GM21723 (cell line): Measurements from ENCODE around the gene KLK15.
"Not testable (repeated sequence)": the region's sequence is repeated elsewhere in the genome, so short reads cannot be mapped to it uniquely, and the experiment has no call there.

Experiments used
- ATAC-seq: cut with Tn5 transposase; IDR thresholded peaks from one replicate; pipeline ENCODE4 v1.9.1; 2021; ENCODE audit warnings: mild to moderate bottlenecking, moderate library complexity; ENCODE audit not compliant: unreplicated experiment

Gene KLK15

DNA sequence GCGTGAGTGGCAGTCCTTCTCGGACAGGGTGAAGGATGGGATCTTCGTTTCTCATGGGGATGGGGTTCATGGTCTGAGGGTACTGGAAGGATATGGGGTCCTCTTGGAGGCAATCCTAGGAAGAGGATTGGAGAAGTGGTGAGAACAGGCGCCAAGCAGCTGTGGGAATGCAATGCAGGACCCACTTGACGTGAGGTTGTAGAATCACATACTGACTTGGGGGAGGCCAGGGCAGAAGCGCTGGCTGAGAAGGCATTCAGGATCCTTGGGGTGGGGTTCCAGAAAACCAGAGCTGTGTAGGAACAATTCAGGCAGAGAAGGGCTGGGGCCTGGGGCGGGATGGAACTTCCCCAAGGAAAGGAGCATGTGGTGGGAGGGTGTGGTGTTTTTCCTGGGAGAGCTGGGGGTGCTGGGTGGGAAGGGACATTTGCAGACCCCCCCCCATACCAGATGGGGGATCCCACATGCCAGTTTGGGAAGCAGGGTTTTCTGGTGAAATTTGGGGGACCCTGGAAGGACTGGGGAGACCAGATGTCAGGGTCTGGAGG lies 10.6 kb downstream of the KLK15 start:
- no peak for ATAC-seq

DNA sequence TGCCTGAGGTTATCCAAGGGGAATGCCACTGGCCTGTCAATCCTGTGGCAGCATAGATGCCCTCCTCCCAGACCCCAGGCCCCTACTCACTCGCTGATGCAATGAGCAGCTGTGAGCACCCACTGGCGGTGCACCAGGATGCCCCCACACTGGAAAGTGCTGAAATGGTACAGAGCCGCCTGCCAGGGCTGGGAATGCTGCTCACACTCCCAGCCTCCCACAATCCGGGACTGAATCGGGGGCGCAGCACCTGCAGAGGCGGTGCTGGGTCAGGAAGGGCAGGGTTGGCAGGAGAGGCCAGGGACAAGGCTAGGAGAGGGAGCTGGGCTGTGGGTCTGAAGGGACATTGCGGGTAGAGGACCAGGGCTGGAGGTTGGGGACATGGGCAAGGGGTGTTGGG lies 11.8 kb downstream of the KLK15 start:
- ATAC-seq, result no peak

- no peak for ATAC-seq
These were observed 12.1 kb downstream of the KLK15 start for GRCh38 chr19:50821248-50821612.

DNA sequence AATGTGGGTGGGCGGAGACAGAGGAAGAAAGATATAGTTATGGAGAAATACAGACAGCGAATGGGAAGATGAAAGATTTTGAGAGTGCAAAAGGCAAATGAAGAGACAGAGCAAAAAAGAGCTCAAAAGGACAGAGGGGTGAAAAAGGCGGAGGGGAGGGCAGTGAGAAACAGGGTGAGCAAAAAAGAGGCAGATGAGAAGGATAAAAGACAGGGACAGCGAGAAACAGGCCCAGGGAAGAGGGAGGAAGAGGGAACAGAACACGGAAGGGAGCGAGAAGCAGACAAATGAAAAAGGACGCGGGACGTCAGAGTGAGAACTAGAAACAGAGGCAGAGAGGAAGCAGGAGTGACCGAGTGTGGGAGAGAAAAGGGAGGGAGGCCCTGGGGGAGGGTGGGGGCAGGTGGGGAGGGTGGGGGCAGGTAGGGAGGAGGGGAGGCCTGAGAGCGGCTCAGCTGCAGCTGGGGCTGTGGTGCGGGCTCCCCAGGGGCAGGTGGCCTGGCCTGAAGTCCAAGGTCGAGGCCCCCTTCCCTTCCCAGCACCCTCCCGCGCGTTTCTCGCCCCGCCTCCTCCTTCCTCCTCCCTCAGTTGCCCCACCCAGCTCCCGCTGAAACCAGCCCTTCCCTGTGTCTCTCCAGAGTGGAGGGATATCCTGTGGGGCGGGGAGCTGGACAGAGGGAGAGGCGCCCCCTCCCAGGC lies 12.7 kb downstream of the KLK15 start:
- no peak for ATAC-seq

DNA sequence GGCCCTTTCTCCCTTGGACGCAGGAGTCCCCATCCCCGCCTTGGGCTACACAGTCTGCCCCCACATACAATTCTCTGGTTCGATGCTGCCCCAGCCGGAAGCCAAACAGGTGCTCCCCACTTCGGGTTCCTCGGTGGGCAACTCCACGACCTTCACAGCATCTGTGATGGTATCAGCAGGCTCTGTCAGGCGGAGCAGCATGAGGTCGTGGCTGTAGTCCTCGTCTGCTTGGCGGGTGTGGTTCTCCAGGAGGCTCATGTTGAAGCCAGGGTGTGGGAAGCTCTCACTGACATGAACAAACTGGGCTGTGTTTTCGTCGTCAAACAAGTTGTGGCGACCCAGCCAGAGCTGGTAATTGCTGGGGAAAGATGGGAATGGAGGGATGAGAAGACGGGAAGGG lies 13.3 kb downstream of the KLK15 start:
- ATAC-seq, result no peak

DNA sequence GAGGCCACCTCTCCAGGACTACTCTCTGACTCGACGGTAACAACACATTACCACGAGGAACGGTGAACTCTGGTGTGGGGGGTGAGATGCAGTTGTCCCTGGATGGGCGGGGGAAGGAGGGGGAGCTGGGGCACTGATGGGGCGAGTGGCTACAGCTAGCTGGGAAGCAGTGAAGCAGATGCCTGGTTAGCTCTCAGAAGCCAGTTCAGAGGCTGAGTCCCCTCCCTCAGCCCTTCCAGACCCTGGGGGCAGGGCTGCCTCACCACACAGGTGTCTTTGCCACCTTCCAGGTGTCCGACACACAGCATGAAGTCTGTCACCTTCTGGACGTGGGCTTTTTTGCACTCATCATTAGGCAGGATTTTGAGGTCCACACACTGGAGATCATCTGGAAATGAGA lies 13.7 kb downstream of the KLK15 start:
- ATAC-seq, result no peak

DNA sequence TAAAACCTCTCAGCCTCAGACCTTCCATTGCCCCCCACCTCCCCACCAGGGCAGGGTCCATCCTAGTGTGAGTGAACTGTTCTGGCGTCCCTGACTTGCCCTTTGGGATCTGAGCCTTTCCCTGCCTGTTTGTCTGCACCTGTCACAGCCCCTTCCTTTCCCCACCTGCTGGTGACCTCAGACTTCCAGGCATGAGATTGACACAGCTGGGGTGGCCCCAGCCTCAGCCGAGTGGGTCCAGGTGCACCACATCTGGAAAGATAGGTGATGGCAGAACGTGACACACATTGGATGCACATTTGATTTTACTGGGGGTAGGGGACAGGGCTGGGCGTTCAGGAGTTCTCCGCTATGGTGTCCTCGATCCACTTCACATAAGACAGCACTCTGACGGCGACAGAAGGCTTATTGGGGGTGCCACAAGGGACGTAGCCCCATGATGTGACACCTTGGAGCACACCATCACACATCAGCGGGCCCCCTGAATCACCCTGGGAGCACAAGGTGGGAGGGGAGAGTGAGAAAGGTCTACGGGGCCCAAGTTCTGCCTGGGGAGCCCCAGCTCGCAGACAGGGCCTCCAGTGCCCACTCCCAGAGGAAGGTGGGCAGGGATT lies 14.4 kb downstream of the KLK15 start:
- no peak for ATAC-seq

GRCh38 chr19:50817941-50818858 lies 15.2 kb downstream of the KLK15 start:
- ATAC-seq, result peak; percentile 62

DNA sequence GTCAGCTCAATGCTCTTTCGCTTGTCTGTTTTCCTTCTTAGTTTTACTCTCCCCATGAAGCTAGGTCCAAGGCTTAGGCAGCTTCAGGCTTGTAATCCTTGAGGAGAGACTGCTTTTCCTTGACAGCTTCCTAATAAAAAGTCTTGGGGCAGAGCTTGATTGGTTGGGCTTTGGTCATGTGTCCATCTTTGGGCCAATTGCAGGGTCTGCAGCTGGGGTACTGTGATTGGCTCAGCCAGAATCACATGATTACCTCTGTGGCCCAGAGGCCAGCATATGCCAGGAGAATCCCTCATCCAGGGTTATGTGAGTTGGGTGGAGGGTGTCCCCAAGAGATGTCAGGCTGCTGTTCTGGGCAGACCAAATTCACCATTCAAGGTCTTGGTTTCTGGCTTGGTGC lies 17.9 kb downstream of the KLK15 start:
- no peak for ATAC-seq

DNA sequence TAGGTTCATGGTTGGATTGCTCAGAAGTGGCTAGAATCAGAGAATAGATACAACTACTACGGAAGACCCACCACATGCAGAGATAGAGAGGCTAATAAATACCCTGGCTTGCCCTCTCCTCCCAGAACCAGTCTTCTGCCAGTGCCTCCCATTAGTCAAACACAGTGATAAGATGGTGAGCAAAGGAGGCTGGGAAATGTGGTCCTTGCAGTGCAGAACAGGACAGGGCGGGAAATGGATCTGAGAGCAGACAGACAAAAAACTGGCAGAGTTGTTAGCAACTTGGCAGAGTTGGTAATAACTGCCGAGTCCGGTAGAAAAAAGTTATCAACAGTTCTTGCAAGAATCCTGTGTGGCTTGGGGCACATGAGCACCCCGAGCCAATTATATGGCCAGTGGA lies 18.5 kb downstream of the KLK15 start:
- ATAC-seq, result no peak

DNA sequence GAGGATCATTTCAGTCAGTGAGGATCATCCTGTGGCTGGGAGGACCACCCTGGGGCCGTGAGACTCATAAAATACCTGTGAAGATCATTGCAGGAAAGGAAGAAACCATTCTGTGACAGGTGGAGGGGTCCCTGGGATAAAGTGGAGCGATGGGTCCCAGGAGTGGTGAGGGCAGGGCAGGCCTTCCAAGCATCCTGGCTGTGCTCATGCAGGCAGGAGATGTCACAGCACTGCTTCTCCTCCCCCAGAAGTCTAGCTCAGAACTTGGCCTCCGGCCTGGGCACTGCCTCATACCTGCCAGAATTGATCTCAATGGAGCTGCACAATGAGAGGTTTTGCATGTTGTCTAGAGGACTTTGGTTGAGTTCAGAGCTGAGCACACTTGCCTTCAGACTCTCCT lies 20.9 kb downstream of the KLK15 start:
- ATAC-seq, result no peak

- ATAC-seq, result not testable (repeated sequence)
These were observed 21.6 kb downstream of the KLK15 start for GRCh38 chr19:50811622-50812238.

DNA sequence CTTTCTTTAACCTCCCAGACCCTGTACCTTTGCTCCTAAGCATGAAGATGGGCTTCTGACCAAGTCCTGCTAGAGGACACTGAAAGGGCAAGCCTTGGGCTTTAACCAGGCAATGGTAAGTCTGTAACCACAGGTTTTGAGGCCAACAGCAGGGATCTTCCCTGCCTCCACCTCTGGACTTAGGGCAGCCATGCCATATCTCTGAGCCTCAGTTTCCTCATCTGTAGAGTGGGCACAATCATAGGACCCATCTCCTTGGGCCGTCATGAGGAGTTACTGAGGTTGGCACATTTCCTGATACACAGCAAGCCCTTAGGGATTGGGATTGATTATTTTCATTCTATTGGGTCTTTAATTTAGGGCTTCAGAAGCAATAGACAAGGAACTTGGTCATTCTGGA lies 24.5 kb downstream of the KLK15 start:
- ATAC-seq, result no peak

DNA sequence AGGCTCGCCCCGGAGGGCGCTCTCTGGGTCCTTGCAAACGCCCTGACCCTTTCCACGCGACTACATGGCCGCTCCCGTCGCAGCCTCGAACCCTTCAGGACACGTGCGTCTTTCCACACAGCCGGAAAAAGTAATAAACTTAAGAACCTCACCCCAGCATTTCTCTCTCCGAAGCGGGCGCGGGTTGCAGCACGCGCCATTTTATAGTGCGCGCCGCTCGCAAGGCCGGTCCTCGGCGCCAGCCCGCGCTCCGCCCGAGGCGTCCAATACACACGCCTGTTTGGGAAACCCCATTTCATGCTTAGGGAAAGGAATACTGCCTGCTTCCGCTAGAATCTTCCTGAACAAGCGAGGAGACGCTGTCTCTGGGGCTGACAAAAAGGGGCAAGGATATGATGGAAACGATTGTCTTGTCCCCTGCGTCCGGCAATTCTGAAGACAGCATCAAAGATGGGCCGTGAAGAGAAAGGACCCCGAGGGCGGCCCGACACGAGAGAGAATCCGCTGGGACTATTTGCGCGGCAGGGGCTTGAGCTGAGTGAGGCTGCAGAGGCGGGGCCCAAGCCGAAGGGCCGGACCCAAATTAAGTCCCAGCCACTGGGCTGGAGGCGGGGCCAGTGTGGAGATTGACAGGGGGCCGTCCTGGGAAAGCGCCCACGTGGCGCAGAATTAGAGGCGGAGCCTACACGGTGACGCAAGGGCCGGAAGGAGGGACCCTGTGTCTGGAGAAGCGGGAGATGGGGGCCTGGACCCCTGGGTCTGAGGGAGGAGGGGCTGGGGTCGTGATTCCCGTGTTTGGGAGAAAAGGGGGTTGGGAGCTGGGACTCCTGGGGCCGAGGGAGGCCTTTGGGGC lies 28.7 kb downstream of the KLK15 start:
- ATAC-seq, result peak; percentile 92

- ATAC-seq, result peak; percentile 10
These were observed 29.5 kb downstream of the KLK15 start for GRCh38 chr19:50803633-50804419.

DNA sequence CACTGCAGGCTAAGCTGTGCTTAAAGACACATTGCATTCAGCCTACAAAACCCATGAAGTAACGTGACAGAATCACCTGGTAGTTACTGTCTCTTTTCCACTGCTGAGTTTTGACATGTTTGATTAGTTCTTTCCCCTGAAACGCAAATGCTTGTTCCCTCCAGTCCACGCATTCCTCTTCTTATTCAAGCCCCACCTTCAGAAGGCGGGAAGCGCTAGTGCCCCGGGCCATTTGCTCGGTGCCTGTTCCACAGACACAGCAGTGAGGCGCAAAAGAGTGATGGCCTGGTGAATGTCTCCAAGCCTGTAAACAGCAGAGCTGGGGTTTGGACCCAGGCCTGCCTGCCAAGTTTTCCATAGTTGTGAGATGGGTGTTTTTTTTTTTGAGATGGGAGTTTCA lies 32.3 kb downstream of the KLK15 start:
- no peak for ATAC-seq

GRCh38 chr19:50799547-50799851 lies 33.9 kb downstream of the KLK15 start:
- no peak for ATAC-seq

- ATAC-seq, result no peak
These were observed 34.5 kb downstream of the KLK15 start for GRCh38 chr19:50798659-50799546.
